GM12878 (cell line): ENCODE measurements around the gene SLC1A5. TPM values are rescaled to one million over a fixed set of nuclear protein-coding genes. Genes with fewer than 3 reads are reported as not detected.

ENCODE experiments used
- ATAC-seq: fragments of 200-7000 bp; cut with Tn5 transposase; 3 replicates; pipeline ENCODE4 v1.9.1; 2020; ENCODE audit warnings: mild to moderate bottlenecking, moderate library complexity
- BruUV-seq: library from RNA; stranded (reverse); fragments of 400-500 nt; replicated peaks from 2 replicates; lab custom pipeline; 2021; lab: Mats Ljungman, UMichigan
- CTCF ChIA-PET: fragments of 300-600 bp; sonication (Branson Sonifier 250); formaldehyde crosslinking; extraction: SDS; loops from one replicate; lab custom pipeline; 2021; ENCODE audit warnings: inconsistent platforms; lab: Yijun Ruan, JAX
- POLR2A ChIA-PET: fragments of 350-600 bp; formaldehyde crosslinking; extraction: SDS; loops from one replicate; lab custom pipeline; 2021; ENCODE audit warnings: inconsistent platforms; lab: Charles Lee
- RAD21 ChIA-PET: fragments of 300-600 bp; sonication (Branson Sonifier 250); formaldehyde crosslinking; loops from one replicate; lab custom pipeline; 2023; ENCODE audit warnings: antibody characterized with exemption; ENCODE audit not compliant: unreplicated experiment; lab: Charles Lee
- SMC1A ChIA-PET: fragments of 300-600 bp; sonication (Branson Sonifier 250); formaldehyde crosslinking; loops from one replicate; lab custom pipeline; 2023; ENCODE audit not compliant: unreplicated experiment, uncharacterized antibody; lab: Charles Lee
- DNase-seq: peaks from one replicate; pipeline ENCODE4 v3.0.0-alpha.2; 2011; ENCODE audit warnings: low read depth, low spot score
- FAIRE-seq: peaks from 3 replicates; lab custom pipeline; 2011; peaks lifted over from hg19 to GRCh38; lab: Jason Lieb, UNC
- H2AFZ ChIP-seq: 2 replicates; pipeline ENCODE4 v1.6.0; 2011; ENCODE audit warnings: low read depth, low read length, control low read depth; ENCODE audit not compliant: control insufficient read depth
- H3K27ac ChIP-seq: 2 replicates; pipeline ENCODE4 v1.5.1; 2011; ENCODE audit warnings: control low read depth; ENCODE audit not compliant: control insufficient read depth, insufficient read depth
- H3K27me3 ChIP-seq, 2 experiments: replicated peaks in 1 of 2; 2 replicates each; pipeline versions ENCODE4 v1.6.0 to v1.6.1; 2011; ENCODE audit warnings: low read length in 1 of 2; ENCODE audit not compliant: control insufficient read depth in 2 of 2, insufficient read depth in 2 of 2
- H3K36me3 ChIP-seq, 2 experiments: 2 replicates each; pipeline ENCODE4 v1.5.1; 2011; ENCODE audit warnings: low read length in 1 of 2; ENCODE audit not compliant: control insufficient read depth in 2 of 2, insufficient read depth in 2 of 2
- H3K4me1 ChIP-seq: 2 replicates; pipeline ENCODE4 v1.6.1; 2011; ENCODE audit warnings: mild to moderate bottlenecking, low read length, moderate library complexity, mixed read lengths; ENCODE audit not compliant: control insufficient read depth, insufficient read depth
- H3K4me2 ChIP-seq: 2 replicates; pipeline ENCODE4 v1.6.0; 2011; ENCODE audit warnings: control low read depth; ENCODE audit not compliant: control insufficient read depth, insufficient read depth
- H3K4me3 ChIP-seq: fragments of 200-600 bp; sonication (generic); 2 replicates; pipeline ENCODE4 v1.5.1; 2016
- H3K79me2 ChIP-seq: 2 replicates; pipeline ENCODE4 v1.6.0; 2011; ENCODE audit warnings: low read length; ENCODE audit not compliant: control insufficient read depth, insufficient read depth
- H3K9ac ChIP-seq: 2 replicates; pipeline ENCODE4 v1.8.0; 2011; ENCODE audit warnings: low read length, control low read depth, mixed read lengths; ENCODE audit not compliant: control insufficient read depth, insufficient read depth
- H3K9me3 ChIP-seq: replicated peaks from 3 replicates; pipeline ENCODE4 v1.5.1; 2011; ENCODE audit warnings: mild to moderate bottlenecking, low read length; ENCODE audit not compliant: control insufficient read depth, insufficient read depth
- H4K20me1 ChIP-seq: 2 replicates; pipeline ENCODE4 v1.6.0; 2011; ENCODE audit not compliant: control insufficient read depth, insufficient read depth
- FOXM1 ChIP-seq: IDR thresholded peaks from 2 replicates; pipeline ENCODE4 v1.6.1; 2012; ENCODE audit warnings: low read depth, mild to moderate bottlenecking, inconsistent platforms, low read length, moderate library complexity
- NFYB ChIP-seq: IDR thresholded peaks from 2 replicates; pipeline ENCODE4 v1.6.1; 2011; ENCODE audit warnings: low read depth, mild to moderate bottlenecking, low read length, improper control_type of control experiment, moderate library complexity; ENCODE audit not compliant: insufficient read depth
- POLR2A ChIP-seq: IDR thresholded peaks from 2 replicates; pipeline ENCODE4 v1.6.1; 2011; ENCODE audit warnings: low read depth, mild to moderate bottlenecking, low read length
- USF1 ChIP-seq: IDR thresholded peaks from 2 replicates; pipeline ENCODE4 v1.6.1; 2011; ENCODE audit warnings: borderline replicate concordance, low read depth, mild to moderate bottlenecking, moderate library complexity, mixed read lengths, low read length; ENCODE audit not compliant: insufficient read depth; ENCODE audit errors: extremely low read length
- WGBS: methylation state at CpG from one replicate; pipeline ENCODE4 v1.1.6; 2016; ENCODE audit warnings: low lambda C conversion rate; ENCODE audit not compliant: insufficient replicate concordance, insufficient coverage; ENCODE audit errors: missing lambda C conversion rate; 5-methylcytosine and 5-hydroxymethylcytosine counted together
- in situ Hi-C: fragments of 300-500 bp; cut with MboI; formaldehyde crosslinking; loops from 9 replicates; pipeline ENCODE4 v1.14.3; 2018; ENCODE audit warnings: mixed read lengths
- intact Hi-C: fragments of 100-400 bp; cut with micrococcal nuclease; formaldehyde crosslinking; loops from one replicate; pipeline ENCODE4 v1.14.2; 2022; ENCODE audit not compliant: unreplicated experiment
- polyA plus RNA-seq, 11 experiments: library from polyadenylated mRNA; depleted of rRNA in 4 of 11; unstranded in 6 of 11; stranded (reverse) in 5 of 11; fragments of >200 nt; fragmentation: Nextera tagmentation in 4 of 11; fragmentation: Illumina TruSeq in 1 of 11; extraction: Ambion mirVana in 4 of 11; extraction: Trizol in 1 of 11; gene quantifications; 1 replicate in 1 of 11; 2 replicates in 10 of 11; pipeline versions ENCODE4 v1.2.1 to v1.2.3, GENCODE V29; 2011 to 2016; ENCODE audit warnings: inconsistent platforms in 2 of 11, missing spikeins in 2 of 11, low read depth in 1 of 11
- small RNA-seq: library from RNA; depleted of rRNA; stranded (forward); fragments of <200 nt; gene quantifications from one replicate; pipeline ENCODE3, GENCODE V24; 2014
- total RNA-seq, 4 experiments: library from RNA; depleted of rRNA in 3 of 4; stranded (reverse); fragments of >200 nt in 3 of 4; fragmentation: Illumina TruSeq in 1 of 4; extraction: Trizol in 1 of 4; gene quantifications; 2 replicates each; pipeline versions ENCODE4 v1.2.1 to v1.2.3, GENCODE V29; 2013 to 2021

The SLC1A5 gene
- total and polyA plus RNA-seq, 10 of the 15 experiments (the other 5 are each of a cell fraction or from before 2014, with no cell fraction given) = 9.1 to 129 (median 60.9) TPM

- no peak for TF ChIP-seq NFYB
- no peak for TF ChIP-seq FOXM1
- TF ChIP-seq USF1 = no peak
Observed at GRCh38 chr19:46725859-46726393, 62.5 kb downstream of the SLC1A5 start (continued).

- RAD21 ChIA-PET = no interaction called here
- no peak for TF ChIP-seq NFYB
- TF ChIP-seq POLR2A = 0 out of 2 replicates have a peak, but pooled peaks have one; percentile 9
- TF ChIP-seq, all 136 proteins: peak for 1
- in situ Hi-C loops = no loop called here
- no peak for FAIRE-seq
- H3K4me2 ChIP-seq = no peak overlapping the region
- H4K20me1 ChIP-seq = no peaks in the 10 kb centered on the region; the same call in 1 of the 2 replicates
- H3K27me3 ChIP-seq = no peaks in the 10 kb centered on the region
- ATAC-seq = no peak
- BruUV-seq = no TSS peak
- intact Hi-C loops = loop anchor here (5.0 kb wide), 1 partner anchor 33 kb away; no protein-coding TSS in a partner anchor
- POLR2A ChIA-PET = interaction anchor here (0.6 kb wide), 1 partner anchor 22 kb away, joined by 3 read pairs; no protein-coding TSS in a partner anchor
- DNase-seq = no peak
- CTCF ChIA-PET = interaction anchor here (0.8 kb wide), 2 partner anchors 63 to 195 kb away, joined by 3 read pairs; no protein-coding TSS in a partner anchor
- no peak overlapping the region for H2AFZ ChIP-seq
- SMC1A ChIA-PET = no interaction called here
- WGBS = 96% methylated on average over 25 of the region's 26 CpGs
- no peaks in the 10 kb centered on the region for H3K9me3 ChIP-seq
- H3K36me3 ChIP-seq = peaks cover 35 to 82% of the 10 kb centered on the region in 2 experiments; a peak in 3 of 4 replicates
- H3K27ac ChIP-seq = no peak overlapping the region
- peaks cover 3% of the 10 kb centered on the region for H3K4me1 ChIP-seq
- H3K4me3 ChIP-seq = no peak overlapping the region
- no peak overlapping the region for H3K9ac ChIP-seq
- peaks cover 3% of the 10 kb centered on the region; the same call in 1 of the 2 replicates for H3K79me2 ChIP-seq
Observed at GRCh38 chr19:46725036-46725820, 63.2 kb downstream of the SLC1A5 start.

Small RNA genes within 50 kb of the gene (small RNA-seq; reads per million reads assigned to genes)
- gene AC008622.3 = not detected
- gene HNRNPMP2 = not detected
- not detected for gene RF00019

Other genes with a start within 250 kb of the SLC1A5 start
Only the 7 nearest of the 10 such genes appear.
- gene GNG8, start 152.4 kb downstream of the SLC1A5 start, total RNA-seq (2014; rRNA removed) = not detected in 2 replicates
- gene GNG8, start 152.4 kb downstream of the SLC1A5 start, total RNA-seq (2014; rRNA removed; fragmentation: Illumina TruSeq; extraction: Trizol) = not detected in 2 replicates
- gene GNG8, start 152.4 kb downstream of the SLC1A5 start, total RNA-seq (2021) = not detected in 2 replicates
- 1.2 TPM in 1 of 2 replicates, not detected in the other for gene GNG8, start 152.4 kb downstream of the SLC1A5 start, polyA plus RNA-seq (2011; rRNA removed)
- not detected in 2 replicates for gene GNG8, start 152.4 kb downstream of the SLC1A5 start, polyA plus RNA-seq (2014; fragmentation: Illumina TruSeq; extraction: Trizol)
- gene GNG8, start 152.4 kb downstream of the SLC1A5 start, polyA plus RNA-seq (2014; fragmentation: Nextera tagmentation; extraction: Ambion mirVana) = 1 to 10 TPM; 4.1 to 6.6 TPM
- gene GNG8, start 152.4 kb downstream of the SLC1A5 start, polyA plus RNA-seq (2014; rRNA removed) = not detected in 2 replicates
- gene GNG8, start 152.4 kb downstream of the SLC1A5 start, polyA plus RNA-seq (2016; fragmentation: Nextera tagmentation; extraction: Ambion mirVana) = 1 to 10 TPM in 1 of 2 experiments, not detected in 1; 1.3 TPM
- gene DACT3, start 127.4 kb downstream of the SLC1A5 start, total RNA-seq (2014; rRNA removed) = 0.27 and 0.62 TPM in 2 replicates
- 0.23 and 0.27 TPM in 2 replicates for gene DACT3, start 127.4 kb downstream of the SLC1A5 start, total RNA-seq (2014; rRNA removed; fragmentation: Illumina TruSeq; extraction: Trizol)
- 0.64 and 0.74 TPM in 2 replicates for gene DACT3, start 127.4 kb downstream of the SLC1A5 start, total RNA-seq (2021)
- 2.4 and 2.5 TPM in 2 replicates for gene DACT3, start 127.4 kb downstream of the SLC1A5 start, polyA plus RNA-seq (2011; rRNA removed)
- gene DACT3, start 127.4 kb downstream of the SLC1A5 start, polyA plus RNA-seq (2014; fragmentation: Illumina TruSeq; extraction: Trizol) = 0.35 and 0.76 TPM in 2 replicates
- gene DACT3, start 127.4 kb downstream of the SLC1A5 start, polyA plus RNA-seq (2014; fragmentation: Nextera tagmentation; extraction: Ambion mirVana) = under 1 TPM; 0.11 to 0.16 TPM
- gene DACT3, start 127.4 kb downstream of the SLC1A5 start, polyA plus RNA-seq (2014; rRNA removed) = 0.46 and 0.47 TPM in 2 replicates
- gene DACT3, start 127.4 kb downstream of the SLC1A5 start, polyA plus RNA-seq (2016; fragmentation: Nextera tagmentation; extraction: Ambion mirVana) = under 1 TPM in 1 of 2 experiments, not detected in 1; 0.05 TPM
- 25.1 and 35.4 TPM in 2 replicates for gene PRKD2, start 71.5 kb downstream of the SLC1A5 start, total RNA-seq (2014; rRNA removed)
- gene PRKD2, start 71.5 kb downstream of the SLC1A5 start, total RNA-seq (2014; rRNA removed; fragmentation: Illumina TruSeq; extraction: Trizol) = 13.3 and 14.4 TPM in 2 replicates
- gene PRKD2, start 71.5 kb downstream of the SLC1A5 start, total RNA-seq (2021) = 88.9 and 98.8 TPM in 2 replicates
- gene PRKD2, start 71.5 kb downstream of the SLC1A5 start, polyA plus RNA-seq (2011; rRNA removed) = 7.7 and 12.6 TPM in 2 replicates
- 16.9 and 31.3 TPM in 2 replicates for gene PRKD2, start 71.5 kb downstream of the SLC1A5 start, polyA plus RNA-seq (2014; fragmentation: Illumina TruSeq; extraction: Trizol)
- 10 to 100 TPM in 1 of 2 experiments, 1 to 10 TPM in 1; 2.3 to 11.8 TPM for gene PRKD2, start 71.5 kb downstream of the SLC1A5 start, polyA plus RNA-seq (2014; fragmentation: Nextera tagmentation; extraction: Ambion mirVana)
- gene PRKD2, start 71.5 kb downstream of the SLC1A5 start, polyA plus RNA-seq (2014; rRNA removed) = 34.4 and 45.7 TPM in 2 replicates
- gene PRKD2, start 71.5 kb downstream of the SLC1A5 start, polyA plus RNA-seq (2016; fragmentation: Nextera tagmentation; extraction: Ambion mirVana) = 10 to 100 TPM; 44.6 to 50.7 TPM
- 7.9 and 10.1 TPM in 2 replicates for gene FKRP, start 42.5 kb downstream of the SLC1A5 start, total RNA-seq (2014; rRNA removed)
- gene FKRP, start 42.5 kb downstream of the SLC1A5 start, total RNA-seq (2014; rRNA removed; fragmentation: Illumina TruSeq; extraction: Trizol) = 5.8 and 6.9 TPM in 2 replicates
- gene FKRP, start 42.5 kb downstream of the SLC1A5 start, total RNA-seq (2021) = 13.0 and 13.3 TPM in 2 replicates
- gene FKRP, start 42.5 kb downstream of the SLC1A5 start, polyA plus RNA-seq (2011; rRNA removed) = 3.3 and 4.2 TPM in 2 replicates
- gene FKRP, start 42.5 kb downstream of the SLC1A5 start, polyA plus RNA-seq (2014; fragmentation: Illumina TruSeq; extraction: Trizol) = 8.0 and 8.7 TPM in 2 replicates
- 1 to 10 TPM; 1.3 to 1.8 TPM for gene FKRP, start 42.5 kb downstream of the SLC1A5 start, polyA plus RNA-seq (2014; fragmentation: Nextera tagmentation; extraction: Ambion mirVana)
- 14.1 and 14.2 TPM in 2 replicates for gene FKRP, start 42.5 kb downstream of the SLC1A5 start, polyA plus RNA-seq (2014; rRNA removed)
- 1 to 10 TPM; 6.7 to 8.8 TPM for gene FKRP, start 42.5 kb downstream of the SLC1A5 start, polyA plus RNA-seq (2016; fragmentation: Nextera tagmentation; extraction: Ambion mirVana)
- 51.1 and 54.8 TPM in 2 replicates for gene STRN4, start 42.1 kb downstream of the SLC1A5 start, total RNA-seq (2014; rRNA removed)
- 17.5 and 18.9 TPM in 2 replicates for gene STRN4, start 42.1 kb downstream of the SLC1A5 start, total RNA-seq (2014; rRNA removed; fragmentation: Illumina TruSeq; extraction: Trizol)
- gene STRN4, start 42.1 kb downstream of the SLC1A5 start, total RNA-seq (2021) = 55.0 and 56.1 TPM in 2 replicates
- gene STRN4, start 42.1 kb downstream of the SLC1A5 start, polyA plus RNA-seq (2011; rRNA removed) = 19.7 and 26.1 TPM in 2 replicates
- 4.5 and 16.0 TPM in 2 replicates for gene STRN4, start 42.1 kb downstream of the SLC1A5 start, polyA plus RNA-seq (2014; fragmentation: Illumina TruSeq; extraction: Trizol)
- gene STRN4, start 42.1 kb downstream of the SLC1A5 start, polyA plus RNA-seq (2014; fragmentation: Nextera tagmentation; extraction: Ambion mirVana) = 1 to 10 TPM in 1 of 2 experiments, under 1 TPM in 1; 0.42 to 1.6 TPM
- gene STRN4, start 42.1 kb downstream of the SLC1A5 start, polyA plus RNA-seq (2014; rRNA removed) = 62.8 and 65.4 TPM in 2 replicates
- gene STRN4, start 42.1 kb downstream of the SLC1A5 start, polyA plus RNA-seq (2016; fragmentation: Nextera tagmentation; extraction: Ambion mirVana) = 10 to 100 TPM in 1 of 2 experiments, 1 to 10 TPM in 1; 6.6 to 27.9 TPM
- gene AP2S1, start 62.3 kb upstream of the SLC1A5 start, total RNA-seq (2014; rRNA removed) = 141 and 144 TPM in 2 replicates
- 58.1 and 61.0 TPM in 2 replicates for gene AP2S1, start 62.3 kb upstream of the SLC1A5 start, total RNA-seq (2014; rRNA removed; fragmentation: Illumina TruSeq; extraction: Trizol)
- gene AP2S1, start 62.3 kb upstream of the SLC1A5 start, total RNA-seq (2021) = 121 and 140 TPM in 2 replicates
- gene AP2S1, start 62.3 kb upstream of the SLC1A5 start, polyA plus RNA-seq (2011; rRNA removed) = 65.3 and 87.2 TPM in 2 replicates
- 29.3 and 50.5 TPM in 2 replicates for gene AP2S1, start 62.3 kb upstream of the SLC1A5 start, polyA plus RNA-seq (2014; fragmentation: Illumina TruSeq; extraction: Trizol)
- 10 to 100 TPM; 10.8 to 46.6 TPM for gene AP2S1, start 62.3 kb upstream of the SLC1A5 start, polyA plus RNA-seq (2014; fragmentation: Nextera tagmentation; extraction: Ambion mirVana)
- 144 and 167 TPM in 2 replicates for gene AP2S1, start 62.3 kb upstream of the SLC1A5 start, polyA plus RNA-seq (2014; rRNA removed)
- gene AP2S1, start 62.3 kb upstream of the SLC1A5 start, polyA plus RNA-seq (2016; fragmentation: Nextera tagmentation; extraction: Ambion mirVana) = 100 to 1,000 TPM; 228 to 239 TPM
- 14.8 and 16.0 TPM in 2 replicates for gene ARHGAP35, start 72.4 kb upstream of the SLC1A5 start, total RNA-seq (2014; rRNA removed)
- 16.2 and 17.6 TPM in 2 replicates for gene ARHGAP35, start 72.4 kb upstream of the SLC1A5 start, total RNA-seq (2014; rRNA removed; fragmentation: Illumina TruSeq; extraction: Trizol)
- 28.0 and 29.9 TPM in 2 replicates for gene ARHGAP35, start 72.4 kb upstream of the SLC1A5 start, total RNA-seq (2021)
- gene ARHGAP35, start 72.4 kb upstream of the SLC1A5 start, polyA plus RNA-seq (2011; rRNA removed) = 8.4 and 11.8 TPM in 2 replicates
- gene ARHGAP35, start 72.4 kb upstream of the SLC1A5 start, polyA plus RNA-seq (2014; fragmentation: Illumina TruSeq; extraction: Trizol) = 15.3 and 18.6 TPM in 2 replicates
- under 1 TPM; 0.85 to 0.95 TPM for gene ARHGAP35, start 72.4 kb upstream of the SLC1A5 start, polyA plus RNA-seq (2014; fragmentation: Nextera tagmentation; extraction: Ambion mirVana)
- 11.3 and 13.6 TPM in 2 replicates for gene ARHGAP35, start 72.4 kb upstream of the SLC1A5 start, polyA plus RNA-seq (2014; rRNA removed)
- 1 to 10 TPM; 5.7 to 6.1 TPM for gene ARHGAP35, start 72.4 kb upstream of the SLC1A5 start, polyA plus RNA-seq (2016; fragmentation: Nextera tagmentation; extraction: Ambion mirVana)